Astrocyte of the cerebellum (primary cell): ENCODE results near the gene PACRGL.

Experiments
- DNase-seq: peaks from one replicate; pipeline ENCODE4 v3.0.0-alpha.2; 2011; ENCODE audit warnings: low read depth
- H3K4me3 ChIP-seq: 2 replicates; pipeline ENCODE4 v1.5.1; 2011; ENCODE audit warnings: mild to moderate bottlenecking, low read depth, low read length, moderate library complexity
- in situ Hi-C: cut with HindIII; loops from 2 replicates; pipeline ENCODE4 v1.10.0; 2017; ENCODE audit warnings: low sequenced_read_pairs
- TF ChIP-seq, protein P1 (sequence below): IDR thresholded peaks from 2 replicates; pipeline ENCODE4 v1.5.1; 2012; ENCODE audit warnings: low read length, low read depth, moderate library complexity, mild to moderate bottlenecking; ENCODE audit errors: missing control alignments

The PACRGL gene

DNA sequence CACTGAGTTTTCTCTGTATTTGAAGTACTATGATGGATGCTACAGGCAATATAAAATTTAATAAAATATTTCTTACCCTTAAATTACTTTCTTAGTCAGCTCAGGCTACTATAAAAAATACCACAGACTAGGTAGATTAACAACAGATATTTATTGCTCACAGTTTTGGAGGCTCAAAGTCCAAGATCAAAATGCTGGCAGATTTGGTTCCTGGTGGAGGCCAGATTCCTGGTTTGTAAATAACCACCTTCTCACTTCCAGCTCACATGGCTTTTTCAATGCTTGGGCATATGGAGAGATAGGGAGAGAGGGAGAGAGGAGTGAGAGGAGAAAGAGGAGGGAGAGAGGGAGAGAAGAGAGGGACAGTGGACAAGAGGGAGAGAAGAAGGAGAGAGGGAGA lies 24.5 kb upstream of the PACRGL start:
- in situ Hi-C loops = no loop called here
- TF ChIP-seq, protein P1, sequence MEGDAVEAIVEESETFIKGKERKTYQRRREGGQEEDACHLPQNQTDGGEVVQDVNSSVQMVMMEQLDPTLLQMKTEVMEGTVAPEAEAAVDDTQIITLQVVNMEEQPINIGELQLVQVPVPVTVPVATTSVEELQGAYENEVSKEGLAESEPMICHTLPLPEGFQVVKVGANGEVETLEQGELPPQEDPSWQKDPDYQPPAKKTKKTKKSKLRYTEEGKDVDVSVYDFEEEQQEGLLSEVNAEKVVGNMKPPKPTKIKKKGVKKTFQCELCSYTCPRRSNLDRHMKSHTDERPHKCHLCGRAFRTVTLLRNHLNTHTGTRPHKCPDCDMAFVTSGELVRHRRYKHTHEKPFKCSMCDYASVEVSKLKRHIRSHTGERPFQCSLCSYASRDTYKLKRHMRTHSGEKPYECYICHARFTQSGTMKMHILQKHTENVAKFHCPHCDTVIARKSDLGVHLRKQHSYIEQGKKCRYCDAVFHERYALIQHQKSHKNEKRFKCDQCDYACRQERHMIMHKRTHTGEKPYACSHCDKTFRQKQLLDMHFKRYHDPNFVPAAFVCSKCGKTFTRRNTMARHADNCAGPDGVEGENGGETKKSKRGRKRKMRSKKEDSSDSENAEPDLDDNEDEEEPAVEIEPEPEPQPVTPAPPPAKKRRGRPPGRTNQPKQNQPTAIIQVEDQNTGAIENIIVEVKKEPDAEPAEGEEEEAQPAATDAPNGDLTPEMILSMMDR = no peak
- no peak overlapping the region for H3K4me3 ChIP-seq
- DNase-seq = no peak

DNA sequence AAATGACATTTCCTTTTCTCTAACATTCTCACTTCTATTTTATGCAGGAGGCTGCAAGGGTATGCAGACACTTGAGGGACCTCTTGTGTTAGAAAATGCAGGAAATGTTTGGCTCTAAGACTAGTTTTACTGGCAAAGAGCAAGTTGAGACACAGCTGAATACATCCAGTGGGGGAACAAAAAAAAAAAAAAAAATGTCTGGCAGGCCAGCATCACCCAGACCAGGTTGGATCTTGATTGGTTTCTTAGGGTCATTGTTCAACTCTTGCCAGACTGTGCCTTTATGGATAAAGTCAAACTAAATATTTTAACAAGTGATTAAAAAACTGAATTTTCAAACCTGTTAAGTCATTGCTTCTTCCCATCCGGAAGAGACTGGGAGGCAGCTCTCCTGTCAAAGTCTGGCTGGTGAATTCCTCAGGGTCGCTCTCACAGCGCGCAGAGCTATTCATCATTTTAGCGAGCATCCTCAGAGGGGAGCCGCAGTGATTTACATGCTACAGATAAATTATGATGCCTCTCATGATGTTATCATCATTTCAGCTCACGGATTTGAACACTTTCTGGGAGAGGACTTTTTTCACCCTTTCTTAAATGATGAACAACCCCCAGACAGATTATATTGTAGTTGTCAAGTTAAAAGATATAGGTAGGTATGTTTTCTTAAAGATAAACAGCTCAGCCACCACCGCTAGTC lies 23.6 kb upstream of the PACRGL start:
- in situ Hi-C loops = no loop called here
- H3K4me3 ChIP-seq = no peak overlapping the region
- DNase-seq = no peak
- TF ChIP-seq, protein P1 = no peak

- in situ Hi-C loops = no loop called here
Observed at GRCh38 chr4:20678400-20678799, 21.9 kb upstream of the PACRGL start.

GRCh38 chr4:20679951-20680350 lies 20.3 kb upstream of the PACRGL start:
- H3K4me3 ChIP-seq = no peak overlapping the region
- TF ChIP-seq, protein P1 = no peak
- no peak for DNase-seq
- in situ Hi-C loops = no loop called here

More at GRCh38 chr4:20678400-20678799, 21.9 kb upstream of the PACRGL start:
- no peak overlapping the region for H3K4me3 ChIP-seq
- TF ChIP-seq, protein P1 = no peak
- no peak for DNase-seq

- in situ Hi-C loops = no loop called here
- no peak overlapping the region for H3K4me3 ChIP-seq
- TF ChIP-seq, protein P1 = no peak
Observed at GRCh38 chr4:20680736-20681135, 19.5 kb upstream of the PACRGL start.

GRCh38 chr4:20681271-20681670 lies 19.0 kb upstream of the PACRGL start:
- no peak for DNase-seq
- in situ Hi-C loops = no loop called here
- TF ChIP-seq, protein P1 = no peak
- no peak overlapping the region for H3K4me3 ChIP-seq

More at GRCh38 chr4:20680736-20681135, 19.5 kb upstream of the PACRGL start:
- DNase-seq = no peak
